Keratinocyte (primary cell): Measurements from ENCODE around the gene SIM2. TPM values are rescaled to one million over a fixed set of nuclear protein-coding genes. Genes with fewer than 3 reads are reported as not detected.

Experiments
- DNase-seq: peaks from one replicate; pipeline ENCODE4 v3.0.0-alpha.2; 2011; ENCODE audit warnings: low read depth, missing footprints, low spot score
- FAIRE-seq: peaks from 2 replicates; lab custom pipeline; 2011; peaks lifted over from hg19 to GRCh38; lab: Jason Lieb, UNC
- H2AFZ ChIP-seq: 2 replicates; pipeline ENCODE4 v1.6.0; 2012; ENCODE audit warnings: low read length, control low read depth, inconsistent platforms; ENCODE audit not compliant: control insufficient read depth
- H3K27ac ChIP-seq: 2 replicates; pipeline ENCODE4 v1.5.1; 2011; ENCODE audit warnings: low read length; ENCODE audit not compliant: control insufficient read depth, insufficient read depth
- H3K27me3 ChIP-seq: 3 replicates; pipeline ENCODE4 v1.6.0; 2011; ENCODE audit warnings: low read length; ENCODE audit not compliant: control insufficient read depth, insufficient read depth; ENCODE audit errors: extremely low read depth
- H3K36me3 ChIP-seq, 2 experiments: 2 replicates in 1 of 2; 3 replicates in 1 of 2; pipeline ENCODE4 v1.5.1; 2011; ENCODE audit warnings: low read length in 2 of 2, mild to moderate bottlenecking in 1 of 2; ENCODE audit not compliant: control insufficient read depth in 2 of 2, insufficient read depth in 2 of 2; ENCODE audit errors: extremely low read depth in 1 of 2
- H3K4me1 ChIP-seq: 3 replicates; pipeline ENCODE4 v1.5.1; 2011; ENCODE audit warnings: low read length; ENCODE audit not compliant: control insufficient read depth, insufficient read depth; ENCODE audit errors: extremely low read depth
- H3K4me2 ChIP-seq: 3 replicates; pipeline ENCODE4 v1.6.0; 2011; ENCODE audit warnings: low read depth, low read length; ENCODE audit not compliant: control insufficient read depth, insufficient read depth; ENCODE audit errors: extremely low read depth
- H3K4me3 ChIP-seq, 3 experiments: fragments of 200-600 bp in 1 of 3; sonication (generic) in 1 of 3; 2 replicates in 2 of 3; 3 replicates in 1 of 3; pipeline ENCODE4 v1.5.1; 2011 to 2016; ENCODE audit warnings: low read length in 3 of 3, mild to moderate bottlenecking in 3 of 3, control low read depth in 2 of 3, inconsistent platforms in 1 of 3, low read depth in 1 of 3, mixed read lengths in 1 of 3, mixed run types in 1 of 3, moderate library complexity in 1 of 3; ENCODE audit not compliant: control insufficient read depth in 2 of 3, insufficient read depth in 2 of 3; ENCODE audit errors: extremely low read depth in 1 of 3
- H3K79me2 ChIP-seq: 2 replicates; pipeline ENCODE4 v1.6.0; 2012; ENCODE audit warnings: low read length; ENCODE audit not compliant: control insufficient read depth, insufficient read depth
- H3K9ac ChIP-seq: 3 replicates; pipeline ENCODE4 v1.6.0; 2011; ENCODE audit warnings: low read length; ENCODE audit not compliant: control insufficient read depth, insufficient read depth; ENCODE audit errors: extremely low read depth
- H3K9me1 ChIP-seq: 3 replicates; pipeline ENCODE4 v1.6.0; 2011; ENCODE audit warnings: low read length; ENCODE audit not compliant: control insufficient read depth, insufficient read depth; ENCODE audit errors: extremely low read depth
- H3K9me3 ChIP-seq: 2 replicates; pipeline ENCODE4 v1.5.1; 2012; ENCODE audit warnings: low read depth, low read length; ENCODE audit not compliant: control insufficient read depth
- H4K20me1 ChIP-seq: 3 replicates; pipeline ENCODE4 v1.6.0; 2011; ENCODE audit warnings: low read length; ENCODE audit not compliant: control insufficient read depth, insufficient read depth; ENCODE audit errors: extremely low read depth
- EZH2 ChIP-seq: IDR thresholded peaks from one replicate; pipeline ENCODE4 v1.6.1; 2012; ENCODE audit warnings: inconsistent platforms, mild to moderate bottlenecking, low read length, moderate library complexity
- dilution Hi-C: fragments of 300-500 bp; cut with MboI; formaldehyde crosslinking; loops from one replicate; pipeline ENCODE4 v1.7.0; 2020; ENCODE audit warnings: low sequenced_read_pairs; ENCODE audit not compliant: extremely low pct_ligation_motif_present
- polyA plus RNA-seq, 5 experiments: library from polyadenylated mRNA; depleted of rRNA in 3 of 5; stranded (reverse) in 3 of 5; stranded (forward) in 1 of 5; unstranded in 1 of 5; fragments of >200 nt; gene quantifications; 1 replicate in 1 of 5; 2 replicates in 3 of 5; 3 replicates in 1 of 5; pipeline versions ENCODE4 v1.2.1 to v1.2.3, GENCODE V29; 2011 to 2012; ENCODE audit warnings: missing spikeins in 2 of 5, low read depth in 1 of 5, low replicate concordance in 1 of 5
- TF ChIP-seq, protein P1 (sequence below), 3 experiments: IDR thresholded peaks in 1 of 3; conservative IDR thresholded peaks in 1 of 3; optimal IDR thresholded peaks in 1 of 3; 2 replicates in 2 of 3; 3 replicates in 1 of 3; pipeline versions ENCODE3 to v1.5.1; 2011; ENCODE audit warnings: low read length in 3 of 3, mild to moderate bottlenecking in 3 of 3, moderate library complexity in 2 of 3, control low read depth in 1 of 3, inconsistent platforms in 1 of 3; ENCODE audit not compliant: insufficient read depth in 2 of 3; ENCODE audit errors: extremely low read depth in 1 of 3

Gene SIM2
- polyA plus RNA-seq, 1 donor (not counting 4 experiments of a cell fraction or from before 2014, with no cell fraction given) = 0.05 TPM

DNA sequence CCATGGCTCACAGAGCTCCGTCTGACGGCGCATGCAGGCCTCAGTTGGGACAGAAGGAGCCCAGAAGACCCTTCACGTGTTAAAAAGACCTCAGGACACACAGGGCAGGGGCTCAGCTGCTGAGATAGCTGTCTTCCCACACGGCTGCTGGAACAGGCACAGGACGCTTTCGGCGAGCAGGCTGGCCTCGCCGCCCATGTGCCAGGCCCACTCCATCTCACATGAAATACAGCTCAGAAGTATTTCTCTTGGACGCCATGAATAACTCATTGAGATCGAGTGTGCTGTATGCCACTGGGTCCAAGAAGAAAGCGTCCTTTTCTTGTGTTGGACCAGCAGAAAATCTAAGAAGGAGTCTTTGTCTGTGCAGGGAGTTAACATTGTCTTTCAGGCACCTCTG is 69.6 kb downstream of the SIM2 start:
- no peak for FAIRE-seq
- H3K4me1 ChIP-seq = peaks cover 9% of the 10 kb centered on the region
- no peaks in the 10 kb centered on the region for H3K79me2 ChIP-seq
- no peak for DNase-seq
- no peak overlapping the region for H3K9ac ChIP-seq
- H3K27me3 ChIP-seq = no peaks in the 10 kb centered on the region
- TF ChIP-seq EZH2 = no peak
- TF ChIP-seq, protein P1, sequence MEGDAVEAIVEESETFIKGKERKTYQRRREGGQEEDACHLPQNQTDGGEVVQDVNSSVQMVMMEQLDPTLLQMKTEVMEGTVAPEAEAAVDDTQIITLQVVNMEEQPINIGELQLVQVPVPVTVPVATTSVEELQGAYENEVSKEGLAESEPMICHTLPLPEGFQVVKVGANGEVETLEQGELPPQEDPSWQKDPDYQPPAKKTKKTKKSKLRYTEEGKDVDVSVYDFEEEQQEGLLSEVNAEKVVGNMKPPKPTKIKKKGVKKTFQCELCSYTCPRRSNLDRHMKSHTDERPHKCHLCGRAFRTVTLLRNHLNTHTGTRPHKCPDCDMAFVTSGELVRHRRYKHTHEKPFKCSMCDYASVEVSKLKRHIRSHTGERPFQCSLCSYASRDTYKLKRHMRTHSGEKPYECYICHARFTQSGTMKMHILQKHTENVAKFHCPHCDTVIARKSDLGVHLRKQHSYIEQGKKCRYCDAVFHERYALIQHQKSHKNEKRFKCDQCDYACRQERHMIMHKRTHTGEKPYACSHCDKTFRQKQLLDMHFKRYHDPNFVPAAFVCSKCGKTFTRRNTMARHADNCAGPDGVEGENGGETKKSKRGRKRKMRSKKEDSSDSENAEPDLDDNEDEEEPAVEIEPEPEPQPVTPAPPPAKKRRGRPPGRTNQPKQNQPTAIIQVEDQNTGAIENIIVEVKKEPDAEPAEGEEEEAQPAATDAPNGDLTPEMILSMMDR (optimal IDR thresholded peaks at IDR 0.05 in 1 of 3, IDR thresholded peaks at IDR 0.05 in 1 of 3, conservative IDR thresholded peaks at IDR 0.05 in 1 of 3; ENCODE audit: extremely low read depth in 1 of 3, insufficient read depth in 2 of 3, low read length in 3 of 3) = no peak
- H3K9me3 ChIP-seq = no peaks in the 10 kb centered on the region
- H2AFZ ChIP-seq = no peak overlapping the region
- H4K20me1 ChIP-seq = peaks cover 3% of the 10 kb centered on the region
- H3K9me1 ChIP-seq = no peaks in the 10 kb centered on the region
- H3K4me2 ChIP-seq = no peak overlapping the region
- H3K36me3 ChIP-seq = no peaks in the 10 kb centered on the region
- no peak overlapping the region for H3K4me3 ChIP-seq
- dilution Hi-C loops = no loop called here
- no peak overlapping the region for H3K27ac ChIP-seq

- Histone ChIP-seq H3K4me3 (no peak overlapping the region), H3K9ac (no peak overlapping the region), H3K27me3 (no peaks in the 10 kb centered on the region), H3K4me2 (no peak overlapping the region), H3K9me3 (no peaks in the 10 kb centered on the region), H3K36me3 (no peaks in the 10 kb centered on the region), H3K79me2 (no peaks in the 10 kb centered on the region), H3K27ac (no peak overlapping the region), H4K20me1 (peaks cover 3% of the 10 kb centered on the region), H2AFZ (no peak overlapping the region), H3K4me1 (peaks cover 9% of the 10 kb centered on the region), H3K9me1 (no peaks in the 10 kb centered on the region)
- no peak for DNase-seq
- FAIRE-seq = no peak
- dilution Hi-C loops = no loop called here
- TF ChIP-seq, protein P1 (optimal IDR thresholded peaks at IDR 0.05 in 1 of 3, IDR thresholded peaks at IDR 0.05 in 1 of 3, conservative IDR thresholded peaks at IDR 0.05 in 1 of 3; ENCODE audit: extremely low read depth in 1 of 3, insufficient read depth in 2 of 3, low read length in 3 of 3) = no peak
- TF ChIP-seq EZH2 = no peak
Observed at GRCh38 chr21:36769051-36769839, 70.3 kb downstream of the SIM2 start.
